ENCODE measurements around the gene RXFP1. TPM values are rescaled to one million over a fixed set of nuclear protein-coding genes. Genes with fewer than 3 reads are reported as not detected.

The RXFP1 gene
- total and polyA plus RNA-seq, 9 donors: 0.05 to 1.1 (median 0.23) TPM

DNA sequence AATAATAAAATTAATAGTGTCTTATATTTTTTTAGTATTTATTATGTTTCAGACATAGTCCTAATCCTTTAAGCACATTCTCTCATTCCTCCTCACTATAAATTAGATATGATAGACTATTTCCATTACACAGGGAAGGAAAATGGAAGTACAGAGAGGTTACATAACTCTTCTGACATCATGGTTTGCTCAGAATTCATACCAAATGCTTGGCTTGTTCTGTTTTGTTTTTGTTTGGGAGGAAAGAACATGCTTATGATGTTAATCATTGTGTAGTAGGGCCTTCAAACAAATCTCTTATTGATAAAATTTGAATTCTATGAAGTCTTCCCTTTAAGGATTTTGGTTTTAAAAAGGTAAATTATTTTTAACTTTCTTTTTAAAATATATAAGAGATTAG, 59.5 kb downstream of the RXFP1 start:
- no peak for DNase-seq
- H3K4me3 ChIP-seq (ENCODE audit: low read length): no peak overlapping the region
- no peaks in the 10 kb centered on the region for H3K27me3 ChIP-seq (ENCODE audit: control insufficient read depth, insufficient read depth, low read length)
- H3K9me3 ChIP-seq (replicated peaks; ENCODE audit: control insufficient read depth, low read depth, low read length): no peaks in the 10 kb centered on the region
- H3K27ac ChIP-seq (ENCODE audit: low read length): no peak overlapping the region
- H3K4me1 ChIP-seq (ENCODE audit: control insufficient read depth, insufficient read depth, low read length): no peaks in the 10 kb centered on the region
- H3K36me3 ChIP-seq (ENCODE audit: control insufficient read depth, insufficient read depth, low read length): no peaks in the 10 kb centered on the region

DNA sequence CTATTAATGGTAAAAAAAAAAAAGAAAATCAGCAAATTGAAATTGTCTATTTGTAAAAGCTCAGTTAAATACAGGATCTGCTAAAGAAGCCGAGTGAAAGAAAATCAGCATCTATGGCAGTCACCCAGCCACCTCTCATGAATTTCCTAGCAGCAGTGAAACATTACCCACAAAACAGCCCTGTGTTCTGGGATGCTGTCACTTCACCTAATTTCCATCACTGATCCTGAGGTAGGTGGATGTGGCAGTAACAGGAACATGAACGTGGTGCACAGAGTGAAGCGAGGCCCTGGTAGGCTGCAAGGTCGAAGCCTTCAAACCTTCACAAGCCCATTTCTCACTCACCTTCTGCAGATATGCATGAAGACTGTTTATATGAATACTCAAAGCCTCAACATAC, 65.2 kb downstream of the RXFP1 start:
- Histone ChIP-seq H3K9me3 (replicated peaks; ENCODE audit: control insufficient read depth, low read depth, low read length) (no peaks in the 10 kb centered on the region), H3K4me3 (ENCODE audit: low read length) (no peak overlapping the region), H3K27ac (ENCODE audit: low read length) (no peak overlapping the region), H3K36me3 (ENCODE audit: control insufficient read depth, insufficient read depth, low read length) (no peaks in the 10 kb centered on the region), H3K4me1 (ENCODE audit: control insufficient read depth, insufficient read depth, low read length) (no peaks in the 10 kb centered on the region), H3K27me3 (ENCODE audit: control insufficient read depth, insufficient read depth, low read length) (no peaks in the 10 kb centered on the region)
- WGBS (ENCODE audit: insufficient coverage): no CpG with 5 or more reads among the region's 4 CpGs
- no peak for DNase-seq

DNA sequence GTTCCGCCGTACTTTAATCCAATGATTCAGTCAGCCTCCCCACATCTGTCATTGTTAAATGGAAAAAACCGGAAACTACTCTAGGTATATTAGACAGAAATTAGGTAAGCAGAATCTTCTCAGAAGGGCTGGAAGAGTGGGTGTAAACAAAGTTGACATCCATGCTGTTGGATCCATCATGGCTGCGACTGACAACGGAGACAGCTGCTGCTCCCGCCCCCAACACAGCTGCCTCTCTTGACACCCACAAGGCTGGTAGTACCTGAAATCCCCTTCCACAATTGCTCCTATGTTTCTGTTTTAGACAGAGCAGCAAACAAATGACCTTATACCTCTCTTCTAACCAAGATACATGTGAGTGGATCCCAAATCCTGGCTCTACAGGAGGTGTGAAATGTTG, 66.6 kb downstream of the RXFP1 start:
- no peaks in the 10 kb centered on the region for H3K9me3 ChIP-seq (replicated peaks; ENCODE audit: control insufficient read depth, low read depth, low read length)
- 95% methylated on average over 4 of the region's 6 CpGs for WGBS (ENCODE audit: insufficient coverage)
- H3K27ac ChIP-seq (ENCODE audit: low read length): no peak overlapping the region
- H3K36me3 ChIP-seq (ENCODE audit: control insufficient read depth, insufficient read depth, low read length): no peaks in the 10 kb centered on the region
- no peaks in the 10 kb centered on the region for H3K4me1 ChIP-seq (ENCODE audit: control insufficient read depth, insufficient read depth, low read length)
- no peak overlapping the region for H3K4me3 ChIP-seq (ENCODE audit: low read length)
- no peak for DNase-seq
- no peaks in the 10 kb centered on the region for H3K27me3 ChIP-seq (ENCODE audit: control insufficient read depth, insufficient read depth, low read length)

DNA sequence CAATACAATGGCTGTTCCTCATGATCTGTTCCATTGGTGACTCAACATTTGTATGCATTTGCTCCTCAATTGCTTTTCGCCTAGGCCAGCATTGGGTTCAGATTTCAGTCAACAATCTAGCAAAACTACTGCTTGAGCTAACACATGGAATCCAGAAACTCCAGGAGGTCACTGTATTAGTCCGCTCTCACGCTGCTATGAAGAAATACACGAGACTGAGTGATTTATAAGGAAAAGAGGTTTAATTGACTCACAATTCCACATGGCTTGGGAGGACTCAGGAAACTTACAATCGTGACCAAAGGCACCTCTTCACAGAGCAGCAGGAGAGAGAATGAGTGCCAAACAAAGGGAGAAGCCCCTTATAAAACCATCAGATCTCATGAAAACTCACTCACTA, 67.1 kb downstream of the RXFP1 start:
- no peak for DNase-seq
- Histone ChIP-seq H3K4me1 (ENCODE audit: control insufficient read depth, insufficient read depth, low read length) (no peaks in the 10 kb centered on the region), H3K9me3 (replicated peaks; ENCODE audit: control insufficient read depth, low read depth, low read length) (no peaks in the 10 kb centered on the region), H3K27ac (ENCODE audit: low read length) (no peak overlapping the region), H3K36me3 (ENCODE audit: control insufficient read depth, insufficient read depth, low read length) (no peaks in the 10 kb centered on the region), H3K4me3 (ENCODE audit: low read length) (no peak overlapping the region), H3K27me3 (ENCODE audit: control insufficient read depth, insufficient read depth, low read length) (no peaks in the 10 kb centered on the region)
- 88% methylated on average over 1 of the region's 5 CpGs for WGBS (ENCODE audit: insufficient coverage)

DNA sequence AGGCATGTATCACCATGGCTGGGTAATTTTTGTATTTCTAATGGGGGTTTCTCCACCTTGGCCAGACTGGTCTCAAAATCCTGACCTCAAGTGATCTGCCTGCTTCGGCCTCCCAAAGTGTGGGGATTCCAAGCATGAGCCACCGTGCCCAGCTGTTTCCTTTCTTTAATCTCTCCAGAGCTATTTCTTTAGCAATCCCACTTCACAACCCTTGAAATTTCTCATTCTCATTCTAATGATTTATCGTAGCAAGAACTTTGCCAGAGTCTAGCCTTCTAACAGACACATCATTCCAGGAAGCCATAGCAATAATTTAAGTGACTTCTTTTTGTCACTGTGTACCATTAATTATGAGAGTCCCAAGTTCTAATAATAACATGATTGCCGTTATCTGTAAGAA, 68.6 kb downstream of the RXFP1 start:
- 73% methylated on average over 2 of the region's 4 CpGs for WGBS (ENCODE audit: insufficient coverage)
- H3K27ac ChIP-seq (ENCODE audit: low read length): no peak overlapping the region
- no peak for DNase-seq
- no peaks in the 10 kb centered on the region for H3K36me3 ChIP-seq (ENCODE audit: control insufficient read depth, insufficient read depth, low read length)
- H3K4me1 ChIP-seq (ENCODE audit: control insufficient read depth, insufficient read depth, low read length): no peaks in the 10 kb centered on the region
- no peaks in the 10 kb centered on the region for H3K9me3 ChIP-seq (replicated peaks; ENCODE audit: control insufficient read depth, low read depth, low read length)
- no peaks in the 10 kb centered on the region for H3K27me3 ChIP-seq (ENCODE audit: control insufficient read depth, insufficient read depth, low read length)
- no peak overlapping the region for H3K4me3 ChIP-seq (ENCODE audit: low read length)

DNA sequence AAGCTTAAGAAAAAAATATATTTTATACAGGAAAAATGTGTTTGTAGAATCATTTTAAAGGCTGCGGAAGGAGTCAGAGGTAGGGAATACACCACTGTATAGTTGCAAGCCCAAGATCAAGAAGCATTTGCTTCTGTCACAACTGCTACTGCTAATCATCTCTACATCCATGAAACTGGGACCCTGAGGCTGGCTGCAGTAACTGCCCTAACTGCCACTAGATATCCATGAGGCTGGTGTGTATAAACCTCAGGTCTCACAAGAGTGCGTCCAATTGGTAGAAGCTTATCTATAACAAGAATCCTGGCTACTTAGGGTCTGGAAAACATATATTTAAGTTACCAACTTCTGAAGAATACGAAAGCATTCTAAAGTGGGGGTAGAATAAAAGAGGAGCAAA, 69.1 kb downstream of the RXFP1 start:
- no CpG with 5 or more reads among the region's 3 CpGs for WGBS (ENCODE audit: insufficient coverage)
- no peaks in the 10 kb centered on the region for H3K27me3 ChIP-seq (ENCODE audit: control insufficient read depth, insufficient read depth, low read length)
- H3K27ac ChIP-seq (ENCODE audit: low read length): no peak overlapping the region
- no peak overlapping the region for H3K4me3 ChIP-seq (ENCODE audit: low read length)
- DNase-seq: no peak
- H3K9me3 ChIP-seq (replicated peaks; ENCODE audit: control insufficient read depth, low read depth, low read length): no peaks in the 10 kb centered on the region
- no peaks in the 10 kb centered on the region for H3K4me1 ChIP-seq (ENCODE audit: control insufficient read depth, insufficient read depth, low read length)
- H3K36me3 ChIP-seq (ENCODE audit: control insufficient read depth, insufficient read depth, low read length): no peaks in the 10 kb centered on the region

DNA sequence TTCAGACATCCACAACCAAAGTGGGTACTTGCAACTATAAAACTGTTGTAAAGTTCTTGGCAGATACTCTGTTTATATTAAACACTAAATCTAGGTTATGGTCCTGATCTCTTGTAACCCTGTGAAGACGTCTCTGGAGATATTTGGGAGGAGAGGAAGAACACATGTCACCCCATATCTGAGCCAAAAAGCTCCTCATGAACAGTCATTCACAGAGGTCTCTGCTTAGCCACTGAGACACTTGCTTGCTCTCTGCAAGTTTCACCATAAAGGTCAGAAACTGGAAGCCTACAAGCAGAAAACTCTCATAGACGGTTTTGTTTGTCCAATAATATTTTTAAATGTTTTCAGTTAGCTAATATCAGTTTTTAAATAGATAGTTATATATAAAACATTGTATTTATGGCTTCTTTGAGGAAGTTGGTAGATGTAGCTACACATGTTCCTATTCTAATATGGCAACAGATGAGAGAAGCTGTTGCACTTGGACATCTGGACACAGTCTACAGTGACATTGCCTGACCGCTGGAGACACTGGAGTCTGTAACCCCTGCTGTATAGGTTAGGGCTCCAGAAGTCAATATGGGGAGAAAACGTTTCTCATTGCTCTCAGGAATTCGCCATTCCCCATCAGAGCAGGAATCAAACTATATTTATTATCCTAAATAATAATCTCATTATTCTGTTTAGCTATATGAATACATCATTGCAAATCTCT, 76.4 kb downstream of the RXFP1 start:
- no peaks in the 10 kb centered on the region for H3K27me3 ChIP-seq (ENCODE audit: control insufficient read depth, insufficient read depth, low read length)
- no CpG with 5 or more reads among the region's 5 CpGs for WGBS (ENCODE audit: insufficient coverage)
- DNase-seq: no peak

DNA sequence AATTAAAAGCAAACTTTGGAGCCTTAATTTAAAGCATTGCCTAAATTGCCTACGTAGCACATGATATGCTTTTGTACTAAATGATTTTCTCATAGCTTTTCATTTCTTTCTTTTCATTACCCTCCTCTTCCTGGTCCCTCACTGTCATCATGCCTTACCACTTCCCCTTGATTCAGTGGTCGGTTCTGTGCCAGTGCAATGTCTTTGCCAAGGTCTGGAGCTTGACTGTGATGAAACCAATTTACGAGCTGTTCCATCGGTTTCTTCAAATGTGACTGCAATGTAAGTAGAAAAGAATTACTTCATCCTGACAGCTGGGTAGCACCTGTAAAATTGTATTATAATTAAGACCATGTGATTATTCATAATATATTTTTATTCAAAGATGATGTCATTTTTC, 77.5 kb downstream of the RXFP1 start:
- H3K27ac ChIP-seq (ENCODE audit: low read length): no peak overlapping the region
- no peak overlapping the region for H3K4me3 ChIP-seq (ENCODE audit: low read length)
- no peaks in the 10 kb centered on the region for H3K9me3 ChIP-seq (replicated peaks; ENCODE audit: control insufficient read depth, low read depth, low read length)
- H3K4me1 ChIP-seq (ENCODE audit: control insufficient read depth, insufficient read depth, low read length): no peaks in the 10 kb centered on the region
- 43% methylated on average over 1 of the region's 4 CpGs for WGBS (ENCODE audit: insufficient coverage)
- no peak for DNase-seq
- no peaks in the 10 kb centered on the region for H3K36me3 ChIP-seq (ENCODE audit: control insufficient read depth, insufficient read depth, low read length)
- H3K27me3 ChIP-seq (ENCODE audit: control insufficient read depth, insufficient read depth, low read length): no peaks in the 10 kb centered on the region

More for the DNA sequence above, 76.4 kb downstream of the RXFP1 start:
- no peak overlapping the region for H3K27ac ChIP-seq (ENCODE audit: low read length)
- H3K36me3 ChIP-seq (ENCODE audit: control insufficient read depth, insufficient read depth, low read length): no peaks in the 10 kb centered on the region
- H3K4me3 ChIP-seq (ENCODE audit: low read length): no peak overlapping the region
- H3K4me1 ChIP-seq (ENCODE audit: control insufficient read depth, insufficient read depth, low read length): no peaks in the 10 kb centered on the region
- no peaks in the 10 kb centered on the region for H3K9me3 ChIP-seq (replicated peaks; ENCODE audit: control insufficient read depth, low read depth, low read length)

DNA sequence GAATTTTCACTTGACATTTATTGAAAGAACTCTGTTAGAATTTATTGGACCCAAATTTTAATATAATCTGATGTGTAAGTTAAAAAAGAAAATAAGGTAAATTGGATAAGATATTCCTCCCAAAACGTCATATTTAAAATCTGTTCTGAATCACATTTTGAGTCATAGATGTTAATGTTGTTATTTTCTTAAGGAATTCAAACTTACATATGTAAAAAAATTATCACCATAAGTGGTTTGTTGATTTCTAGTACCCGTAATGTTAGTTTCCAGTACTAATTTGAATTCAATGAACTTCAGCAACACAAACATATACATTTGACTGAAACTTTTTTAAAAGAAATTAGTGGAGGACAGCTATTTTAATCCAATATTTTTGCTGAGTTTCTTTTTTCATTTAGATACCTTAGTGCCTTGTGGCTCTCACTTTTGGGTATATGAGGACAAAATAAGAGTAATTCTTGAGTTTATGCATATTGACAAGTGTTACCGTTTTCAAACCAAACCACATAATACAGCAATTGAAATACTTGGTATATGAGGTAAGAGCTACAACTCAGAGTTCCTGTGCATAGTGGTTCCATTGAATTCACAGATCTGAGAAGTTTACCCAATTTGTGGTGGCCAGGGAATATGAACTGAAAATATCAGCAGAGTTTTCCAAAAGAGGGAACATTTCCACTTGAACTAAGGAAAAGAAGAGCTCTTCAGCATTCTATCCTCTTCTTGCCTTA, 78.2 kb downstream of the RXFP1 start:
- H3K4me1 ChIP-seq (ENCODE audit: control insufficient read depth, insufficient read depth, low read length): no peaks in the 10 kb centered on the region
- H3K4me3 ChIP-seq (ENCODE audit: low read length): no peak overlapping the region
- no peaks in the 10 kb centered on the region for H3K27me3 ChIP-seq (ENCODE audit: control insufficient read depth, insufficient read depth, low read length)
- no peak for DNase-seq
- no peaks in the 10 kb centered on the region for H3K36me3 ChIP-seq (ENCODE audit: control insufficient read depth, insufficient read depth, low read length)
- no CpG with 5 or more reads among the region's 3 CpGs for whole genome bisulfite sequencing (ENCODE audit: insufficient coverage)
- no peaks in the 10 kb centered on the region for H3K9me3 ChIP-seq (replicated peaks; ENCODE audit: control insufficient read depth, low read depth, low read length)
- H3K27ac ChIP-seq (ENCODE audit: low read length): no peak overlapping the region

DNA sequence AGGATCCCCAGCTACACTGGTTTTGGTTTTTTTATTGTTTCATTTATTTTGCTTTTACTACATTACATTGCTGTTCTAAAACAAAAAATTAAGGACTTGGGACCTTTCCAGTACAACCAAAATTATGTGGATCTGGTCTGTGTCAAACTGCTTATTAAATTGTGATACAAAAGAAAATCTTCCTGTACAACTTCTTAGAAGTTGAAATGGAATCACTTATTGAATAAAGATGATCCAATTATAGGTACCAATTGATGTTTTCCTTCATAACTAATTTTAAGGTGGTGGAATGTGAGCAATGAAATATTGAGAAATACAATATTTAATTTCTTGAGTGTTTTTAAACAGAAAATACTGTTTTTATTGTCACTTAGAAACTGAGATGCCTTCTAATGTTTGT, 82.7 kb downstream of the RXFP1 start:
- Histone ChIP-seq H3K4me3 (ENCODE audit: low read length) (no peak overlapping the region), H3K4me1 (ENCODE audit: control insufficient read depth, insufficient read depth, low read length) (no peaks in the 10 kb centered on the region), H3K9me3 (replicated peaks; ENCODE audit: control insufficient read depth, low read depth, low read length) (no peaks in the 10 kb centered on the region), H3K27me3 (ENCODE audit: control insufficient read depth, insufficient read depth, low read length) (no peaks in the 10 kb centered on the region), H3K27ac (ENCODE audit: low read length) (no peak overlapping the region), H3K36me3 (ENCODE audit: control insufficient read depth, insufficient read depth, low read length) (no peaks in the 10 kb centered on the region)
- no peak for DNase-seq
